Lower leg skin (tissue), 3 donors: Measurements from ENCODE around the gene GNG7.

Experiments used
- CTCF ChIP-seq, 3 donors: fragments of 450-650 bp; IDR thresholded peaks; one replicate each; pipeline ENCODE4 v1.5.1; 2016; ENCODE audit warnings: antibody characterized with exemption in 3 of 3, mild to moderate bottlenecking in 3 of 3, moderate library complexity in 2 of 3
- POLR2A ChIP-seq, 2 donors: fragments of 450-650 bp; IDR thresholded peaks; one replicate each; pipeline ENCODE4 v1.6.1; 2016 to 2017; ENCODE audit warnings: antibody characterized with exemption in 2 of 2, mild to moderate bottlenecking in 1 of 2, moderate library complexity in 1 of 2

DNA sequence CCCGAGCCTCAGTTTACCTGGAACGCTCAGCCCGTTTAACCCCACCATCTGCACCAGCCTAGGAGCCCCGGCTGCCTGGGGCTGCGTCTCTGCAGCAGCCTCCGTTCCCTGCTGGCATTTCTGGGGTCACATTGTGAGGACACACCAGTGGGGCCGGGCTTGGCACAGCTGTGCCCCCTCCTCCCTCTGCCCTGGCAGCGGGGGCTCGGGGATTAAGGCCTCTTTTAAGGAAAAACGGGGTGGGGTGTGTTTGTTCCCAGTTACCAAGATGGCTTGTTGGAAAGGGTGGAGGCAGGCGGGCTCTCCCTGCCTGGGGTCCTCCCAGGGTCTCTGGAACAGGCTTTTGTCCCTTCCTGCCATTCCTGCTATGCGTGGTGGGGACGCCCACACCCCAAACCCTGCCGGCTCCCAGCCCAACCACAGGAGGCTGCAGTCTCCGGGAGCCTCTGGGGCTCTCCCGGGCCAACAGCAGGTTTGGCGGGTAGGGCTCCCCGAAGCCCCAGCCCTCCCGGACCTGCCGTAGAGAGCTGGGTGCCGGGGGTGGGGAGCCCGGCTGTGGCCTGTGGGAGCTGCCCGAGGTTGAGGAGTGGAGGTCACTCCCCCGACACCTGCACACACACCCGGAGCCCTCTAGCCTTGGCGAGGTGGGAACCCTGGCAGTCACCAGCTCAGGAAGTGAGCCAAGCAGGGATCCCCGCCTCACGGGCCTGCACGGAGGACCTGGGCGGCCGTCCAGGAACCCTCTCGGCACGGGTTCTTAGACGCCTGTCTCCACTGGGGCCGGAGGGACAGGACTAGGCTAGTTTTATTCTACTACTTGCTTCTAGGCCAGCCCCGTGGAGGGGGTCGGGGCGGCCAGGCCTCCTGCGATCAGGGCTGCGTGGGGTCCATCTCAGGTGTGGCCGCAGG is 189.7 kb downstream of the GNG7 start:
- TF ChIP-seq POLR2A (IDR thresholded peaks at IDR 0.05) (no peak), CTCF (IDR thresholded peaks at IDR 0.05) (no peak)
